Measurements from ENCODE around the gene MYO3B.

- TF ChIP-seq, protein P1, sequence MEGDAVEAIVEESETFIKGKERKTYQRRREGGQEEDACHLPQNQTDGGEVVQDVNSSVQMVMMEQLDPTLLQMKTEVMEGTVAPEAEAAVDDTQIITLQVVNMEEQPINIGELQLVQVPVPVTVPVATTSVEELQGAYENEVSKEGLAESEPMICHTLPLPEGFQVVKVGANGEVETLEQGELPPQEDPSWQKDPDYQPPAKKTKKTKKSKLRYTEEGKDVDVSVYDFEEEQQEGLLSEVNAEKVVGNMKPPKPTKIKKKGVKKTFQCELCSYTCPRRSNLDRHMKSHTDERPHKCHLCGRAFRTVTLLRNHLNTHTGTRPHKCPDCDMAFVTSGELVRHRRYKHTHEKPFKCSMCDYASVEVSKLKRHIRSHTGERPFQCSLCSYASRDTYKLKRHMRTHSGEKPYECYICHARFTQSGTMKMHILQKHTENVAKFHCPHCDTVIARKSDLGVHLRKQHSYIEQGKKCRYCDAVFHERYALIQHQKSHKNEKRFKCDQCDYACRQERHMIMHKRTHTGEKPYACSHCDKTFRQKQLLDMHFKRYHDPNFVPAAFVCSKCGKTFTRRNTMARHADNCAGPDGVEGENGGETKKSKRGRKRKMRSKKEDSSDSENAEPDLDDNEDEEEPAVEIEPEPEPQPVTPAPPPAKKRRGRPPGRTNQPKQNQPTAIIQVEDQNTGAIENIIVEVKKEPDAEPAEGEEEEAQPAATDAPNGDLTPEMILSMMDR (IDR thresholded peaks at IDR 0.05): no peak
- TF ChIP-seq POLR2A (IDR thresholded peaks at IDR 0.05): no peak
- TF ChIP-seq EP300 (IDR thresholded peaks at IDR 0.05): no peak
Measured at GRCh38 chr2:170386554-170386953, 208.6 kb downstream of the MYO3B start.
